ENCODE data around the gene SRRM4.

The SRRM4 gene

GRCh38 chr12:119169150-119169549 lies 187.8 kb downstream of the SRRM4 start:
- no peak for DNase-seq (ENCODE audit: low read depth)

GRCh38 chr12:119171291-119171690 lies 189.9 kb downstream of the SRRM4 start:
- DNase-seq (ENCODE audit: low read depth), result no peak

DNA sequence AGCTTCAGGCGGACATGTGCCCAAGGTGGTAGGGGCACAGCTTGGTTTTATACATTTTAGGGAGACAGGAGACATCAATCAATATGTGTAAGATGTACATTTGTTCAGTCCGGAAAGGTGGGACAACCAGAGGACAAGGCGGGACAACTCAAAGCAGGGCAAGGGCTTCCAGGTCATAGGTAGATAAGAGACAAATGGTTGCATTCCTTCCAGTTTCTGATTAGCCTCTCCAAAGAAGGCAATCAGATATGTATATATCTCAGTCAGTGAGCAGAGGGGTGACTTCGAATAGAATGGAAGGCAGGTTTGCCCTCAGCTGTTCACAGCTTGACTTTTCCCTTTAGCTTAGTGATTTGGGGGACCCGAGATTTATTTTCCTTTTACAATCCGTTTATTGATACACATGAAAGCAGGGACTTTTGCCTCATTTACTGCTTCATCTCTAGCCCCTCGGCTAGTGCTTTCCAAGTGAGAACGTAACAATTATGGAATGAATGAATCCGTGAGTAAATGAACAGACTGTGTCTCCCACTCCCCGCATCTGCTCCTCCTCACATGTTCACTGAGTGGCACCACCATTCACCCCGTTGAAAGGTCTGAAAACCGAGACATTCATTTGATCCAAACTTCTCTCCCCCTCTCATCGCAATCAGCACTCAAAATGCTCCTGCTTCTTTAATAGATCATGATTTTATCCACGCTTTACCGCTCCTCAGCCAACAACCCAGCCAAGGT lies 190.5 kb downstream of the SRRM4 start:
- no peak for DNase-seq (ENCODE audit: low read depth)

GRCh38 chr12:119175081-119175480 lies 193.7 kb downstream of the SRRM4 start:
- DNase-seq (ENCODE audit: low read depth), result no peak

- no peak for DNase-seq (ENCODE audit: low read depth)
Measured at GRCh38 chr12:119176267-119177055, 195.1 kb downstream of the SRRM4 start.

DNA sequence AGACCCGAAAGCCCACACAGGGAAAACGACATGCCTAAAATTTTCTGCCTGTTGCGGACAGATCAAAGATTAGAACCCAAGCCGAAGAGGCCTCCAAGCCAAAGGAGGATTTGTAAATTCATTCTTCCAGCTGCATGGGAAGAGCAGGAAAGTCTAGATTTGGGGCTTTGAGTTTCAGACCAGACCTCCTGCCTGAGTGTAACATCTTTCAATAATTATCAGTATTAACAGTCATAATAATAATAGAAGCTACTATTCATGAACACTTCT lies 195.7 kb downstream of the SRRM4 start:
- no peak for DNase-seq (ENCODE audit: low read depth)

GRCh38 chr12:119177724-119178380 lies 196.5 kb downstream of the SRRM4 start:
- DNase-seq (ENCODE audit: low read depth), result no peak

- DNase-seq (ENCODE audit: low read depth), result no peak
Measured at GRCh38 chr12:119178544-119179334, 197.4 kb downstream of the SRRM4 start, which contains the start of gene HSPB8. Gene HSPB8 (plus strand): TSS chr12:119178931. CDS start chr12:119179313, 382 bp downstream.

GRCh38 chr12:119179335-119180021 lies 198.1 kb downstream of the SRRM4 start:
- DNase-seq (ENCODE audit: low read depth), result no peak

DNA sequence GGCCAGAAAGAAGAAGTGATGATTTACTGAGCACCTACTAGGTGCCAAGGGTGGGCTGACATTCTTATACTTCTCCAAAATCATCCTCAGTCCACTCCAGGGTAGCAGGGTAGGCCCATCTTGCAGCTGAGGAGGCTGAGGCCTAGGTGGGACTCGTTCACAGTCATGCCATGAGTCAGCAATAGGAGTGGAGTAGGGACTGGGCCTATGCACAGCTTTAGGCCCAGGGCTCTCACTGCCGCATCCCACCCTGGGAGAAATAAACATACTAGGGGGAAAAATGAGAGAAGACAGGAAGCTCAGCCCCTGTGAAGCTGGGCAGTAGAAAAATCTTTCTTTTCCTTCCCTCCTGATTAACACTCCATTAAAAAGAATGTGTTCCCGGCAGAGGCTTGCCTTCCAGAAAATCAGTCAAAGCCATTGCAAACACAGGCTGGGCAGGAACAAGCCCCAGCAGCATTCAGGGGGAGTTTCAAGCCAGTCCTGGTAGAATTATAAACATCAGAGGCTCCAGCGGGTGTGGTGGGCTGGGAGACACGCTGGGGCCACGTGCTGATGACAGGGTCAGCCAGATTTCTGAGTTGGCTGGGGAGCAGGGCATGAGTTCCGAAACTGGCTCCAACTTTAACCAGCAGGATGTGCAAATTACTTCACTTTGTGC lies 199.2 kb downstream of the SRRM4 start:
- no peak for DNase-seq (ENCODE audit: low read depth)

DNA sequence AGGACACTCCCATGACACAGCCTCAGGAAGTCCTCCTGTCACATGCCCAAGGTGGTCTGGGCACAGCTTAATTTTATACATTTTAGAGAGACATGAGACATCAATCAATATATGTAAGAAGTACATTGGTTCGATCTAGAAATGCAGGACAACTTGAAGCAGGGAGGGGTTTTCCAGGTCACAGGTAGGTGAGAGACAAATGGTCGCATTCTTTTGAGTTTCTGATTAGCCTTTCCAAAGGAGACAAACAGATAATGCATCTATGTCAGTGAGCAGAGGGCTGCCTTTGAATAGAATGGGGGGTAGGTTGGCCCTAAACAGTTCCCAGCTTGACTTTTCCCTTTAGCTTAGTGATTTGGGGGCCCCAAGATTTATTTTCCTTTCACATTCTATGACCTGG lies 199.9 kb downstream of the SRRM4 start:
- DNase-seq (ENCODE audit: low read depth), result no peak

- DNase-seq (ENCODE audit: low read depth), result no peak
Measured at GRCh38 chr12:119181944-119182343, 200.6 kb downstream of the SRRM4 start.

DNA sequence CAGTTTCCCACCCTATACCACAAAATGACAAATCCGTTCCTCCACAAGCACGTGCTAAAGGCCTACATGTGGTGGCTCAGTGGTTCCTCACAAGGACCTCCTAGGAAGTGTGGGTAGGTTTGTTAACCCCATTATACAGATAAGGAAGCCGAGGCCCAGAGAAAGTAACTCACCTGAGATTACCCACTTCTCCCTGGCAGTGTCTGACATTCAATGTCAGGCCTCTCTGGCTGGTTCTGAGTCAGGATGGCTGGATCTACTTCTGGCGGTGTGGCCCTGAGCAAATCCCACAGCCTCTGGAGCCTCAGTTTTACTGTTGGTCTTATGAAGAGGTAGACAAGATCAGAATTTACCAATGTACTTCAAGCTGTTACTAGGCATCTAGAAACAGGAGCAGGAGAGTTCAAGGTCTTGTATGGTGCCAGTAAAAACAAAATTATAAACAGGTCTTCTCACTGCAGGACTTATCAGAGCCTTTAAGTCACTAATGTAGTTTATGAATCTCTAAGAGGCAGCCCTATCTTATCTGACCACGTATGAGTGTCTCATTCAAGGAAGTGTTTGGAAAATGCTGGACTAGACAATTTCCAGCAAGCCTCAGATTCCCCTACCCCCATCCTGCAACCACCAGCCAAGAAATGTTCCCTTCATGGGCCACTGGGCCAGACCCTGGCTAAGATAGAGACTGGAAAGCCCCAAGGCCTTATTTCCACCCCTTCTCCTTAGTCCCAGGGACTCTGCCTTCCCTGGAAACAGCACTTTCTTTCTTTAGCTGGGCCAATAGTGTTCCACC lies 201.6 kb downstream of the SRRM4 start:
- DNase-seq (ENCODE audit: low read depth), result no peak

DNA sequence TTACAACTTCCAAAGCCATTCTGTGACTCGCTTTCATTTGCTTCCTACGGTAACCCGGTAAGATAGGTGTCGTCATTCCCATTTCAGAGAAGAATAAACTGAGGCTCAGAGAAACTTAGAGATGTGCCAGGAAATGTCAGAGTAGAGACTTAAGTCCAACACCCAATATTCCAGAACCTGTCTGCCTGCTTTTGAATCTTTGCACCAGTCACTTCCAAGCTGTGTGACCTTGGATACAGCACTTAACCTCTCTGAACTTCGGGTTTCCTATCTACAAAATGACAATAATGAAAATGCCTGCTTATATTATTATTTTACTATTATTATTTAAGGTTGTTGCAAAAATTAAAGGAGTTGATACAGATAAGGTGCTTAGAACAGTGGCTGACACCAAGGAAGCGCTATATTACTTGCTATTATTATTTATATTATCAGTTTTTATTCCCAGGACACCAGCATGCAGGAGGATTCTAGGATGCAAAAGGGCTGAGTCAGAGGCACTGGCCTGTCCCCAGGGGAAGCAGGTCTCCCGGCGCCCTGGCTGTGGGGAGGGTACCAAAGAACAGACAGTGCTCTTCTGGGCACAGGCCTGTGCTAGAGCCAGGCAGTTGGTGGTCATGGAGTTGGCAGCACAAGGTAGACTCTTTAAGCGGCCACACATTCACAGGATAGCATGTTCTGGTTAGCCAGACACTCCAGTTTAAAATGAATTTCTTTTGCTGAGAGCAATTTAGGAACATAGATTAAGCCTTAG lies 202.8 kb downstream of the SRRM4 start:
- no peak for DNase-seq (ENCODE audit: low read depth)

DNA sequence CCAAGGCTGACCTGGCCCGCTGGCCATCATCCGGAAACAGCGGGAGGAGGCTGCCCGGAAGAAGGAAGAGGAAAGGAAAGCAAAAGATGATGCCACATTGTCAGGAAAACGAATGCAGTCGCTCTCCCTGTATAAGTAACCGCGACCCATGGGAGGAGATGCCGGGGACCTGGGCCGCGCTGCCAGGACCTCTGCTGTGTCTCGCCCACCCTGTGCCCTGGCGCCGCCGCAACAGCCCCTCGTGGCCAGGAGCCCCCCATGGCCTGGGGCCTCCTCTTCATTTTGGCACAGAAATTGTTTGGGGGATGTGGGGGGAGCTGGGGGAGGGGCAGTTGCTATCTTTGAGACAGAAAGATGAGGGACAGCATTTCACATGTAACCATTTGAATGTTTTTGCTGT lies 213.9 kb downstream of the SRRM4 start:
- no peak for DNase-seq (ENCODE audit: low read depth)

- DNase-seq (ENCODE audit: low read depth), result no peak
Measured at GRCh38 chr12:119198440-119198839, 217.1 kb downstream of the SRRM4 start.

DNA sequence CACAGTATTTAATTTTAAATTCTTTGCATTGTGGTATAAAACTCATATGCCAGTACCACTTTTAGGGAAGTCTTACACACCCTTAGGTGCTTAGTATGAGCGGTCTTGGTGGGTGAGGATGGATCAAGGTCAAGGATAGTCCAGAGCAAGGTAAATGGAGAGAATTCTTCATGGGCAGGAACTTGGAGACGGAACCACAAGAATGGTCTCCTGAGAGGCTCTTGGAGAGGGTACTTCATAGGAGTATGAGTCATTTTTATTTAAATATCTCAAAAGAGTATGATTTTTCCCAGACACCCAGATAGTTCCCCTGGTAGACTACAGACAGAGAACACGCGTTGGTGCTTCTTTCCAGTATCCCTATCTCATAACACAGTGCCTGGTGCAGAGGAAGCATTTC lies 219.3 kb downstream of the SRRM4 start:
- no peak for DNase-seq (ENCODE audit: low read depth)

- DNase-seq (ENCODE audit: low read depth), result no peak
Measured at GRCh38 chr12:119201789-119202543, 220.6 kb downstream of the SRRM4 start.

DNA sequence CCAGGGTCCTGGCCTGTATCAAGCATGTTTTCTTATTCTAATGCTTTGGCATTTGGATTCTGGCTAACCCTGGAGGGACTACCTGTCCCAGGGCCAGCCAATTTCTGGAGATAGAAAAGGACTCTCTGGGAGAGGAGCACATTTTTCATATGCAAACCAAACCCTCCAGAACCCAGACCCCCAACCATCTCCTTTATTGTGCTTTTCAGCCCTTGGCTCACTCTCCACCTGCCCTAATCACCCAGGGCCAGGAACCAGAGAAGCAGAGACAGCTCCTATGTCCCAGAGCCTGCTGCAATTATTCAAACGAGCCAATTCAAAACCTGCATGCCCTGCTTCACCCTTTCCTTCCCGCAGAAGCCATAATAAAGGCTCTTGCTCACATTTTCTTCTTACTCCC lies 221.2 kb downstream of the SRRM4 start:
- no peak for DNase-seq (ENCODE audit: low read depth)
